Measurements from ENCODE around the gene TBC1D4. TPM values are rescaled to one million over a fixed set of nuclear protein-coding genes. Genes with fewer than 3 reads are reported as not detected.
A peak's percentile ranks its signal among the peaks of the same experiment; 100 is the strongest.

Gene TBC1D4
- total and polyA plus RNA-seq, 2 experiments from 2014 or later, result 5.5 to 13.5 TPM

- no peaks in the 10 kb centered on the region for H3K9me2 ChIP-seq (ENCODE audit: insufficient read depth)
- no peak for DNase-seq
- H3K79me2 ChIP-seq (ENCODE audit: insufficient read depth), result peaks cover 34% of the 10 kb centered on the region
These were observed 13.4 kb downstream of the TBC1D4 start for GRCh38 chr13:75468602-75469001.

GRCh38 chr13:75468098-75468497 lies 13.9 kb downstream of the TBC1D4 start:
- H3K9ac ChIP-seq, result peak overlapping the region; percentile 24
- in situ Hi-C loops (cut with MboI), result no loop called here
- no peaks in the 10 kb centered on the region for H3K9me2 ChIP-seq (ENCODE audit: insufficient read depth)
- no peaks in the 10 kb centered on the region for H3K9me3 ChIP-seq (ENCODE audit: low read depth)
- H3K4me2 ChIP-seq (ENCODE audit: unreplicated experiment), result peak overlapping the region; percentile 60
- H4K20me1 ChIP-seq (ENCODE audit: insufficient read depth), result no peaks in the 10 kb centered on the region
- H3K79me2 ChIP-seq (ENCODE audit: insufficient read depth), result peaks cover 34% of the 10 kb centered on the region
- no peaks in the 10 kb centered on the region for H3F3A ChIP-seq (ENCODE audit: insufficient read depth)
- peak overlapping the region; percentile 50 for H3K4me3 ChIP-seq
- no peaks in the 10 kb centered on the region for H3K36me3 ChIP-seq (ENCODE audit: low read depth)
- WGBS, 2 experiments (ENCODE audit: low coverage in 1 of 2, low lambda C conversion rate in 2 of 2, missing lambda C conversion rate in 2 of 2), result 12 to 15% methylated on average over 1 of the region's 1 CpG
- H3K4me1 ChIP-seq (ENCODE audit: insufficient read depth), result peaks cover 16% of the 10 kb centered on the region; the same call in 1 of the 2 replicates
- no peak for TF ChIP-seq EZH2 (IDR thresholded peaks at IDR 0.05; ENCODE audit: insufficient read depth, poor library complexity, severe bottlenecking)
- peak overlapping the region; percentile 27 for H3K27ac ChIP-seq
- DNase-seq, result peak; percentile 56
- peak overlapping the region; percentile 69 for H2AFZ ChIP-seq
- H3K27me3 ChIP-seq (replicated peaks; ENCODE audit: insufficient read depth), result no peaks in the 10 kb centered on the region

More at GRCh38 chr13:75468602-75469001, 13.4 kb downstream of the TBC1D4 start:
- H3K9ac ChIP-seq, result peak overlapping the region; percentile 24
- H3K27ac ChIP-seq, result peak overlapping the region; percentile 27
- WGBS, 2 experiments (ENCODE audit: low coverage in 1 of 2, low lambda C conversion rate in 2 of 2, missing lambda C conversion rate in 2 of 2), result 65 to 66% methylated on average over 5 of the region's 5 CpGs
- H4K20me1 ChIP-seq (ENCODE audit: insufficient read depth), result no peaks in the 10 kb centered on the region
- no peak for TF ChIP-seq EZH2 (IDR thresholded peaks at IDR 0.05; ENCODE audit: insufficient read depth, poor library complexity, severe bottlenecking)
- TF ChIP-seq EZH2phosphoT487 (IDR thresholded peaks at IDR 0.05; ENCODE audit: insufficient read depth, low read depth), result no peak
- no peaks in the 10 kb centered on the region for H3K36me3 ChIP-seq (ENCODE audit: low read depth)
- no peaks in the 10 kb centered on the region for H3K27me3 ChIP-seq (replicated peaks; ENCODE audit: insufficient read depth)
- peak overlapping the region; percentile 69; the same call in 1 of the 2 replicates for H2AFZ ChIP-seq
- peak overlapping the region; percentile 60 for H3K4me2 ChIP-seq (ENCODE audit: unreplicated experiment)
- H3F3A ChIP-seq (ENCODE audit: insufficient read depth), result no peaks in the 10 kb centered on the region
- no peaks in the 10 kb centered on the region for H3K9me3 ChIP-seq (ENCODE audit: low read depth)
- in situ Hi-C loops (cut with MboI), result no loop called here
- H3K4me3 ChIP-seq, result peak overlapping the region; percentile 50; the same call in 1 of the 2 replicates
- H3K4me1 ChIP-seq (ENCODE audit: insufficient read depth), result peaks cover 16% of the 10 kb centered on the region; the same call in 1 of the 2 replicates

DNA sequence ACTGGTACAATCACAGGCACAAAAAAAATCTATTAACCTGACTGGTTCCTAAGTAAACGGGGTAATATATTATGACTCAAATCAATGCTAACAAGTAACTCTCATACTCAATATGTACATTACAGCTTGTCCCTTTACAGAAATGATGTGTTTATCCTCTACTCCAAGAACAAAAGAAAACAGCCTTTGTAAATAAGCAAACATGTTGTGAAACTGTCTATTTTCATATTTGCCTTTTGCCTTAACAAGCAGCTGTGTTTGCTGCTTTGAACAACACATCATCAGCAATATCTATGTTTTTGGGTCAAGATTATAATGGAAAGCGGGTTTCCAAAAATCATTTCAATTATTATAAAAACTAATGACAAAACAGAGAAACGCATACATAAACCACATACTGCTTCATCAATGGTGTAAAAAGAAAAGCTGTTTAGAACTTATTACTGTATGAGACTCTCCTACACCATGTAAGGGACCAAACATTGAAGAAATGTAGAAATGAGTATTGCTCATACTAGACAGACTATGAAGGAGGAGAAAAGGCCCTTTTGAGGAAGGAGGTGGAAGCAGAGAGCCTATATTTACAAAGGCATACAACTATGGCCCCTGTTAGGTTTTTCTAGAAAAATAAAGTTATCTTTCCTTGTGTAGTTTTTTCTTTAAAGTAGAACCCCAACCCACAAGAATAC lies 14.8 kb downstream of the TBC1D4 start:
- H4K20me1 ChIP-seq (ENCODE audit: insufficient read depth), result no peaks in the 10 kb centered on the region
- no peak for DNase-seq
- H3K9me3 ChIP-seq (ENCODE audit: low read depth), result no peaks in the 10 kb centered on the region
- no peak overlapping the region; the same call in 1 of the 2 replicates for H3K27ac ChIP-seq
- H2AFZ ChIP-seq, result no peak overlapping the region
- TF ChIP-seq EZH2 (IDR thresholded peaks at IDR 0.05; ENCODE audit: insufficient read depth, poor library complexity, severe bottlenecking) (no peak), EZH2phosphoT487 (IDR thresholded peaks at IDR 0.05; ENCODE audit: insufficient read depth, low read depth) (no peak)
- H3K4me1 ChIP-seq (ENCODE audit: insufficient read depth), result peaks cover 16% of the 10 kb centered on the region; the same call in 1 of the 2 replicates
- H3F3A ChIP-seq (ENCODE audit: insufficient read depth), result no peaks in the 10 kb centered on the region
- H3K36me3 ChIP-seq (ENCODE audit: low read depth), result no peaks in the 10 kb centered on the region
- WGBS, 2 experiments (ENCODE audit: low coverage in 1 of 2, low lambda C conversion rate in 2 of 2, missing lambda C conversion rate in 2 of 2), result 94 to 97% methylated on average over 3 of the region's 3 CpGs
- H3K9ac ChIP-seq, result no peak overlapping the region
- H3K27me3 ChIP-seq (replicated peaks; ENCODE audit: insufficient read depth), result no peaks in the 10 kb centered on the region
- H3K4me2 ChIP-seq (ENCODE audit: unreplicated experiment), result no peak overlapping the region
- no peak overlapping the region for H3K4me3 ChIP-seq
- no peaks in the 10 kb centered on the region for H3K9me2 ChIP-seq (ENCODE audit: insufficient read depth)
- peaks cover 41% of the 10 kb centered on the region for H3K79me2 ChIP-seq (ENCODE audit: insufficient read depth)
- in situ Hi-C loops (cut with MboI), result no loop called here

DNA sequence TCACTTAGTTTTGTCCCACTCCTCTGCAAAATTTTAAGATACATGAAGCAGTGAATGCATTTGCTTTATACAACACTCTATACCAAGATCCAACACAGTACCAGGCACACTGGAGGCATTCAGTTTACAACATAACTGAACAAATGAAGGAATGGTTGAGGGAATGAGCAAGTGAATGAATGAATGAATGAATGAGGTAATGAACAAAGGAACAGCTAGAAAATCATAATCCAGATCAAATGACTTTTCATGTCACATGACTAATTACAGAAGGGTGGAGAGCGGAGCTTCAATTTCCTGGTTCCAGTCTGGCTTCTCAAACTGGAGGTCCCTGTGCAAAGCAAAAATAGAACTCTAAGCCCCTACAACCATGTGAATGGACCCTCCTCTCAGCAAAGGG lies 16.7 kb downstream of the TBC1D4 start:
- Histone ChIP-seq H3K36me3 (ENCODE audit: low read depth) (no peaks in the 10 kb centered on the region), H3K79me2 (ENCODE audit: insufficient read depth) (peaks cover 40% of the 10 kb centered on the region), H3F3A (ENCODE audit: insufficient read depth) (peaks cover 8% of the 10 kb centered on the region), H3K9ac (no peak overlapping the region), H3K9me3 (ENCODE audit: low read depth) (no peaks in the 10 kb centered on the region), H4K20me1 (ENCODE audit: insufficient read depth) (no peaks in the 10 kb centered on the region), H3K27me3 (replicated peaks; ENCODE audit: insufficient read depth) (no peaks in the 10 kb centered on the region), H2AFZ (no peak overlapping the region), H3K27ac (no peak overlapping the region), H3K9me2 (ENCODE audit: insufficient read depth) (no peaks in the 10 kb centered on the region), H3K4me1 (ENCODE audit: insufficient read depth) (peaks cover 25% of the 10 kb centered on the region; the same call in 1 of the 2 replicates), H3K4me2 (ENCODE audit: unreplicated experiment) (no peak overlapping the region), H3K4me3 (no peak overlapping the region)
- in situ Hi-C loops (cut with MboI), result no loop called here
- DNase-seq, result no peak
- no peak for TF ChIP-seq EZH2phosphoT487 (IDR thresholded peaks at IDR 0.05; ENCODE audit: insufficient read depth, low read depth)
- TF ChIP-seq EZH2 (IDR thresholded peaks at IDR 0.05; ENCODE audit: insufficient read depth, poor library complexity, severe bottlenecking), result no peak
- 96 to 100% methylated on average over 1 of the region's 1 CpG for WGBS, 2 experiments (ENCODE audit: low coverage in 1 of 2, low lambda C conversion rate in 2 of 2, missing lambda C conversion rate in 2 of 2)

Measured in GM23248 (cell line).